Activated naive CD8-positive, alpha-beta T cell treated with anti-CD3 and anti-CD28 coated beads, Interleukin-2, amount 50 U/mL, for 16 hours (primary cell): ENCODE results near the gene PABPN1L.
"Not testable (repeated sequence)": the region's sequence is repeated elsewhere in the genome, so short reads cannot be mapped to it uniquely, and the experiment has no call there.

ENCODE experiments used
- DNase-seq: peaks from one replicate; pipeline ENCODE4 v3.0.0-alpha.2; 2020; ENCODE audit warnings: low read depth, low spot score

PABPN1L gene

GRCh38 chr16:88901718-88902337, 35.4 kb upstream of the PABPN1L start:
- DNase-seq, result no peak

- no peak for DNase-seq
Measured at GRCh38 chr16:88900662-88901052, 34.2 kb upstream of the PABPN1L start.

GRCh38 chr16:88899901-88900661, 33.6 kb upstream of the PABPN1L start:
- no peak for DNase-seq

- DNase-seq, result no peak
Measured at GRCh38 chr16:88897696-88898425, 31.4 kb upstream of the PABPN1L start.

GRCh38 chr16:88896238-88897070, 30.0 kb upstream of the PABPN1L start:
- no peak for DNase-seq

- DNase-seq, result no peak
Measured at GRCh38 chr16:88895335-88895734, 28.9 kb upstream of the PABPN1L start.

- DNase-seq, result no peak
Measured at GRCh38 chr16:88894681-88895300, 28.3 kb upstream of the PABPN1L start.

- not testable (repeated sequence) for DNase-seq
Measured at GRCh38 chr16:88894266-88894665, 27.8 kb upstream of the PABPN1L start.

GRCh38 chr16:88893127-88893968, 26.9 kb upstream of the PABPN1L start:
- no peak for DNase-seq

- no peak for DNase-seq
Measured at GRCh38 chr16:88892065-88892464, 25.6 kb upstream of the PABPN1L start.

GRCh38 chr16:88891083-88891482, 24.6 kb upstream of the PABPN1L start:
- no peak for DNase-seq

GRCh38 chr16:88889702-88890352, 23.4 kb upstream of the PABPN1L start:
- not testable (repeated sequence) for DNase-seq

- DNase-seq, result no peak
Measured at GRCh38 chr16:88888461-88889387, 22.3 kb upstream of the PABPN1L start.

- DNase-seq, result no peak
Measured at GRCh38 chr16:88888057-88888456, 21.6 kb upstream of the PABPN1L start.

GRCh38 chr16:88886845-88887521, 20.5 kb upstream of the PABPN1L start:
- no peak for DNase-seq

GRCh38 chr16:88886420-88886844, 20.0 kb upstream of the PABPN1L start:
- no peak for DNase-seq

GRCh38 chr16:88885693-88886280, 19.3 kb upstream of the PABPN1L start:
- no peak for DNase-seq
